HG03039 (cell line): Measurements from ENCODE around the gene OR13C5.

Experiments used
- ATAC-seq: cut with Tn5 transposase; IDR thresholded peaks from one replicate; pipeline ENCODE4 v1.9.1; 2021; ENCODE audit warnings: mild to moderate bottlenecking, moderate library complexity; ENCODE audit not compliant: unreplicated experiment

OR13C5 gene

DNA sequence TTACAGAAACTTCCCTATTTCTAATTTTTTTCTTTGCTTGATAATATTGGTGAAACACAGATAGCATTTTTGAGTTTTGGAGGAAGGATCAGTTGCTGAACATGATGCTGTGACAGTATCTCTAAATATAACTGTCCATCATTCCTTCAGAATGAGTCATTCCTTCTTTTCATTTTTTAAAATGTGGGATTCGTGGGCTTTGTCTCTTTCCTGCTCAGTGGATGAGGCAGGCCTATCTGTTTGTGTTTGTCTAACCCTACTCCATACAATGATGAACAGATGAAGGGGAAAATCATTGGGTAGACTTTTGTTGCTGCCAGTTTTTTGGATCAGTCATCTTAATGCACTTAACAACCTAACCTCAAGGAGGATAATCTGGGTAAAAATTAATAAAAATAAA, 46.0 kb downstream of the OR13C5 start:
- ATAC-seq = no peak
